Liver (tissue), 3 donors: Measurements from ENCODE around the gene CAPZA3.

Experiments used
- EGR1 ChIP-seq, 2 donors: IDR thresholded peaks; 2 replicates each; pipeline ENCODE4 v1.6.1; 2016 to 2018; ENCODE audit warnings: antibody characterized with exemption in 2 of 2, low read depth in 2 of 2
- NR2F2 ChIP-seq: IDR thresholded peaks from 2 replicates; pipeline ENCODE4 v1.6.1; 2016; ENCODE audit warnings: antibody characterized with exemption
- RAD21 ChIP-seq, 2 donors: IDR thresholded peaks; 2 replicates each; pipeline ENCODE4 v1.6.1; 2016; ENCODE audit warnings: antibody characterized with exemption in 2 of 2, mild to moderate bottlenecking in 2 of 2
- TAF1 ChIP-seq: conservative IDR thresholded peaks from 2 replicates; pipeline ENCODE4 v1.6.1; 2016; ENCODE audit warnings: antibody characterized with exemption, mild to moderate bottlenecking
- YY1 ChIP-seq: IDR thresholded peaks from 2 replicates; pipeline ENCODE4 v1.6.1; 2016; ENCODE audit warnings: antibody characterized with exemption, mild to moderate bottlenecking
- TF ChIP-seq, protein P1 (sequence below): IDR thresholded peaks from 2 replicates; pipeline ENCODE4 v1.6.1; 2016; ENCODE audit warnings: antibody characterized with exemption
- TF ChIP-seq, protein P2 (sequence below): fragments of 150-350 bp; IDR thresholded peaks from 2 replicates; pipeline ENCODE4 v1.5.1; 2017; ENCODE audit warnings: improper control_type of control experiment, low read depth, low read length; ENCODE audit not compliant: missing input control
- TF ChIP-seq, protein P3 (sequence below): IDR thresholded peaks from 2 replicates; pipeline ENCODE4 v1.6.1; 2016; ENCODE audit warnings: antibody characterized with exemption, mild to moderate bottlenecking
- TF ChIP-seq, protein P4 (sequence below): IDR thresholded peaks from 2 replicates; pipeline ENCODE4 v1.6.1; 2016; ENCODE audit warnings: antibody characterized with exemption
- TF ChIP-seq, protein P5 (sequence below): IDR thresholded peaks from 2 replicates; pipeline ENCODE4 v1.6.1; 2016; ENCODE audit warnings: antibody characterized with exemption
- donor health status: healthy.
- donor health status: healthy.

DNA sequence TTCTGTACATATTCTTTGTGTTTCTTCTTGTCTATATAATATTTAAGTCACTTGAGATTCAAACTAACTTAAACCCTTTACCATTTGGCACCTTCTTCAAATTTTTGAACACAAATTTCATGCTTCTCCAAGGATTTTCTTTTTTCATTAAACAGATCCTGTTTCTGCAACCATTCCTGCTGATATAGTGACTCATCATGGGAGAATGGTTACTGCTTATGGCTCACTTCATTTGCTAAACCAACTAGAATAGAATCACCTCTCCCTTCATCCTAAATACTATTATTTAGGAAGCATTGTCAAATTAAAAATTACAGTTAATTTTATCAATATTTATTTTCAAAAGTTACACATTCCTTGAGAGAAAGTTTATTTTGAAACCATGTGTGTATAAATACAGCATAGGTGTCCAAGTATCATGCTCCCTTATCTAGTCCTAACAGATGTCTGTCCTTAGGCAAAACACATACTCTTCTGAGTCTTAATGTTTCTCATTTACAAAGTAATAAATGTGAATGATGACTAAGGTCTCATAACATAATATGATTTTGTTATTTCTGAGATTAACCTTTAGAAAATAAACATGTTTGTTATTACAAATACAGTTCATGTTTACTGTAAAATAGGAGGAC lies 40.8 kb upstream of the CAPZA3 start:
- TF ChIP-seq, protein P1, sequence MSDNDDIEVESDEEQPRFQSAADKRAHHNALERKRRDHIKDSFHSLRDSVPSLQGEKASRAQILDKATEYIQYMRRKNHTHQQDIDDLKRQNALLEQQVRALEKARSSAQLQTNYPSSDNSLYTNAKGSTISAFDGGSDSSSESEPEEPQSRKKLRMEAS: no peak
- TF ChIP-seq, protein P2, sequence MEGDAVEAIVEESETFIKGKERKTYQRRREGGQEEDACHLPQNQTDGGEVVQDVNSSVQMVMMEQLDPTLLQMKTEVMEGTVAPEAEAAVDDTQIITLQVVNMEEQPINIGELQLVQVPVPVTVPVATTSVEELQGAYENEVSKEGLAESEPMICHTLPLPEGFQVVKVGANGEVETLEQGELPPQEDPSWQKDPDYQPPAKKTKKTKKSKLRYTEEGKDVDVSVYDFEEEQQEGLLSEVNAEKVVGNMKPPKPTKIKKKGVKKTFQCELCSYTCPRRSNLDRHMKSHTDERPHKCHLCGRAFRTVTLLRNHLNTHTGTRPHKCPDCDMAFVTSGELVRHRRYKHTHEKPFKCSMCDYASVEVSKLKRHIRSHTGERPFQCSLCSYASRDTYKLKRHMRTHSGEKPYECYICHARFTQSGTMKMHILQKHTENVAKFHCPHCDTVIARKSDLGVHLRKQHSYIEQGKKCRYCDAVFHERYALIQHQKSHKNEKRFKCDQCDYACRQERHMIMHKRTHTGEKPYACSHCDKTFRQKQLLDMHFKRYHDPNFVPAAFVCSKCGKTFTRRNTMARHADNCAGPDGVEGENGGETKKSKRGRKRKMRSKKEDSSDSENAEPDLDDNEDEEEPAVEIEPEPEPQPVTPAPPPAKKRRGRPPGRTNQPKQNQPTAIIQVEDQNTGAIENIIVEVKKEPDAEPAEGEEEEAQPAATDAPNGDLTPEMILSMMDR: no peak
- TF ChIP-seq YY1 (no peak), EGR1 (IDR thresholded peaks at IDR 0.05; ENCODE audit: low read depth in 2 of 2) (no peak), RAD21 (IDR thresholded peaks at IDR 0.05) (no peak), NR2F2 (no peak), TAF1 (no peak)
- TF ChIP-seq, protein P3, sequence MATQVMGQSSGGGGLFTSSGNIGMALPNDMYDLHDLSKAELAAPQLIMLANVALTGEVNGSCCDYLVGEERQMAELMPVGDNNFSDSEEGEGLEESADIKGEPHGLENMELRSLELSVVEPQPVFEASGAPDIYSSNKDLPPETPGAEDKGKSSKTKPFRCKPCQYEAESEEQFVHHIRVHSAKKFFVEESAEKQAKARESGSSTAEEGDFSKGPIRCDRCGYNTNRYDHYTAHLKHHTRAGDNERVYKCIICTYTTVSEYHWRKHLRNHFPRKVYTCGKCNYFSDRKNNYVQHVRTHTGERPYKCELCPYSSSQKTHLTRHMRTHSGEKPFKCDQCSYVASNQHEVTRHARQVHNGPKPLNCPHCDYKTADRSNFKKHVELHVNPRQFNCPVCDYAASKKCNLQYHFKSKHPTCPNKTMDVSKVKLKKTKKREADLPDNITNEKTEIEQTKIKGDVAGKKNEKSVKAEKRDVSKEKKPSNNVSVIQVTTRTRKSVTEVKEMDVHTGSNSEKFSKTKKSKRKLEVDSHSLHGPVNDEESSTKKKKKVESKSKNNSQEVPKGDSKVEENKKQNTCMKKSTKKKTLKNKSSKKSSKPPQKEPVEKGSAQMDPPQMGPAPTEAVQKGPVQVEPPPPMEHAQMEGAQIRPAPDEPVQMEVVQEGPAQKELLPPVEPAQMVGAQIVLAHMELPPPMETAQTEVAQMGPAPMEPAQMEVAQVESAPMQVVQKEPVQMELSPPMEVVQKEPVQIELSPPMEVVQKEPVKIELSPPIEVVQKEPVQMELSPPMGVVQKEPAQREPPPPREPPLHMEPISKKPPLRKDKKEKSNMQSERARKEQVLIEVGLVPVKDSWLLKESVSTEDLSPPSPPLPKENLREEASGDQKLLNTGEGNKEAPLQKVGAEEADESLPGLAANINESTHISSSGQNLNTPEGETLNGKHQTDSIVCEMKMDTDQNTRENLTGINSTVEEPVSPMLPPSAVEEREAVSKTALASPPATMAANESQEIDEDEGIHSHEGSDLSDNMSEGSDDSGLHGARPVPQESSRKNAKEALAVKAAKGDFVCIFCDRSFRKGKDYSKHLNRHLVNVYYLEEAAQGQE: no peak
- TF ChIP-seq, protein P4, sequence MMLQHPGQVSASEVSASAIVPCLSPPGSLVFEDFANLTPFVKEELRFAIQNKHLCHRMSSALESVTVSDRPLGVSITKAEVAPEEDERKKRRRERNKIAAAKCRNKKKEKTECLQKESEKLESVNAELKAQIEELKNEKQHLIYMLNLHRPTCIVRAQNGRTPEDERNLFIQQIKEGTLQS: no peak
- TF ChIP-seq, protein P5, sequence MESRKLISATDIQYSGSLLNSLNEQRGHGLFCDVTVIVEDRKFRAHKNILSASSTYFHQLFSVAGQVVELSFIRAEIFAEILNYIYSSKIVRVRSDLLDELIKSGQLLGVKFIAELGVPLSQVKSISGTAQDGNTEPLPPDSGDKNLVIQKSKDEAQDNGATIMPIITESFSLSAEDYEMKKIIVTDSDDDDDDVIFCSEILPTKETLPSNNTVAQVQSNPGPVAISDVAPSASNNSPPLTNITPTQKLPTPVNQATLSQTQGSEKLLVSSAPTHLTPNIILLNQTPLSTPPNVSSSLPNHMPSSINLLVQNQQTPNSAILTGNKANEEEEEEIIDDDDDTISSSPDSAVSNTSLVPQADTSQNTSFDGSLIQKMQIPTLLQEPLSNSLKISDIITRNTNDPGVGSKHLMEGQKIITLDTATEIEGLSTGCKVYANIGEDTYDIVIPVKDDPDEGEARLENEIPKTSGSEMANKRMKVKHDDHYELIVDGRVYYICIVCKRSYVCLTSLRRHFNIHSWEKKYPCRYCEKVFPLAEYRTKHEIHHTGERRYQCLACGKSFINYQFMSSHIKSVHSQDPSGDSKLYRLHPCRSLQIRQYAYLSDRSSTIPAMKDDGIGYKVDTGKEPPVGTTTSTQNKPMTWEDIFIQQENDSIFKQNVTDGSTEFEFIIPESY: no peak
